GM19023 (cell line): ENCODE data around the gene TBCD.
"Not testable (repeated sequence)": the region's sequence is repeated elsewhere in the genome, so short reads cannot be mapped to it uniquely, and the experiment has no call there.

Source experiments
- ATAC-seq: cut with Tn5 transposase; IDR thresholded peaks from one replicate; pipeline ENCODE4 v1.9.1; 2021; ENCODE audit warnings: mild to moderate bottlenecking, moderate library complexity; ENCODE audit not compliant: unreplicated experiment

Gene TBCD

DNA sequence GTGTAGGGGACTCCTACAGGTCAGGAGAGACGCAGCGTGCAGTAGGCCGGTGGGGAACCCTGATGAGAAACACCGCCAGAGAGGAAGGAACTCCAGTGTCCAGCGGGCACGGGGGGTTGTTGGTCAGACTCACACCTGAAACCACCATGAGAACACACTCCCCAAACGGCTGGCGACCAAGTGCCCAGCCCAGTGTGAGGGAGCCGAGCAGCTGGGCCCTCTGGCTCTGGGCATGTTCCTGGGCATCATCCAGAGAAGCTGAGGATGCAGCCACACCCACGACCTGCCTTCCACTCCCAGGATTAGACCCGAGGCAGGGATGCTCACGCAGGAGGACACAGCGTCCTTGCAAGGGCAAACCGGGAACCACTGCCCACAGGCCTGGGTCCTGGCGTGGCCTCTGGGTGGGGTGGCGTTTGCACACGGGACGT, 196.2 kb downstream of the TBCD start:
- no peak for ATAC-seq

DNA sequence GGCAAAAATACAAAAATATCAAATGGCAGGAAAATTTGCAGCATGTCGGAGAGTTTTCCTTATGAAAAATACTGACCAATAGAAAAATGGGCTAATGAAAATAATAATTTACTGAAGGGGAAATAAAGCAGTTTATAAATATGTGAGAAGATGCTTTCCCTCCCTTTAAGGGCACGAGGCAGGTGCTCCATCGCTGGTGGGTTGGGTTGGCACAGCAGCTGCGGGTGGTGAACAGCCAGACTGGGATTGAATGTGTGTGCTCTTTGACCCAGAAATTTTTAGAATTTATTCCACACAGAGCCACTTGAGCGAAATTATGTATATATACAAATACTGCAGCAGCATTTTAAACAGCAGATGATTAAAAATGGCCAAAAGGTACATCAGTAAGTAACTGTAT, 197.1 kb downstream of the TBCD start:
- ATAC-seq: no peak

DNA sequence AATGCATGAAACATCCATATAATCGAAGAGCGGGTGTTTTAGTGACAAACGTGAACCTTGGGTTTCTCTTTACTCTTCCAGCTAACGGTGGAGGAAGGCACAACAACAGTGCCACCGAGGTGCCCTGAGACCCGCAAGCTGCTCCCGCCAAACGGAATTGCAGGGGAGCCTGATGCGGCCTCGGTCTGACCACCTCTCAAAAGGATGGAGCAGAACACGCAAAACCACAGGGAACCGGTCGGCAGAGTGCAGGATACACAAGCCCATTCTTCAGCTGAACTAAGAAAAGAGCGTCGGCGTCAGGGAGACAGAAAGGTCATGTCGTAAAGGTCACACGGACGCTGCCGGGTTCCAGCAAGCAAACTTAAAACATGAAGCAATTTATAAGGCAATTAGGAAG, 197.5 kb downstream of the TBCD start:
- ATAC-seq: no peak

DNA sequence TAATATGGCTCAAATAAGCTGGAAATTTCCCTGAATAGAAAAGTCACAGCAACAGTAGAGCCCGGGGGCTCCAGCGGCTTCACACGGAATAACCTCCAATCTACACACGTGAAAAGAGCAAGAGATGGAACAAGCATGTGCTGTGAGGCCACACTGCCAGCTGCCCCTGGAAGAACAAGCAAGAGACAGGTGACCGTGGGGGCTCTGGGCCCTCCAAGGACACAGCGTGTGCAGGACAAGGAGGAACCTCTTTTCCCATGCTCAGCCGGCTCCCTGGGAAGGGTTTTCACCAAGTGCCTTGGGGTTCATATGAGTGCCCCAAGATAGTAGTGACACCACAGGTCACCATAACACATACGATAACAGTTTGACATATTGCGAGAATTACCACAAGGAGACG, 198.1 kb downstream of the TBCD start:
- ATAC-seq: no peak

DNA sequence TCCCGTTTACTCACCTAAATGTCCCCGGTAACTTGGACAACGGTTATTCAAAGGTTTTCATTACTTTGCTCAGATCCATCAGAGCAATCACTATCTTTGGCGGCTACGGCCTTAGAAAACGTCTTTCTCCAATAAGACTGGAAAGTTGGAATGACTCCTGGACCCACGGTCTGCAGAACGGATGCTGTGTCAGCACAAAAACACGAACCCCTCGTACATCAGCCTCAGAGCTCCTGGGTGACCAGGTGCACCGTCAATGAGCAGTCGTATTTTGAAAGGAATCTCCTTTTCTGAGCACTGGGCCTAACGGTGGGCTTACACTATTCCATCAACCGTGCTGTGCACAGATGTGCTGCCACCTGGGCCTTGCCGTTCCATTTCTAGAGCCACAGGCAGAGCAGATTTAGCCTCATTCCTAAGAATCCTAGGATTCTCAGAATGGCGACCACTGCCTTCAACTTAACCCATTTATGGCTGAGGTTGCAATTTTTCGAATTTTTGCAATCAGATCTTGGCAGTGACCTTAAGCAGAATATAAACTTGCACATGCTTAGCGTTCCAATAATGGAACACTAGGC, 198.7 kb downstream of the TBCD start:
- no peak for ATAC-seq

DNA sequence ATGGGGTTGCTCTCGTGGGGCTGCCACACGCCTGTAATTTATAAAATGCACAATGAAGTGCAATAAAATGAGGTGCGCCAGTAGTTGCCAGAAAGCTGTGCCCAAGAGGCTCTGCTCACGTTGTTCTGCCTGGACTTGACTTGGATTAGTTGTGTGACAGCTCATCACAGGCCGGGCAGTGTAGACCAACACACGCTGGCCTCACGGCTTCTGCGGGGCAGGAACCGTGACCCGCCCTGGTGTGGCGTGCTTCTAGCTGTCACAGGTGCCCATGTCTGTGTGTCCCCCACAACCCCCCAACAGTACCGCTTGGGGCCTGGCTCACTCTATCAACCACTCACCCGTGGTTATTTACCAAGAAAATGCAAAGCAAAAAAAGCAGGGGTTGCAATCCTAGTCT, 200.2 kb downstream of the TBCD start:
- ATAC-seq: no peak

DNA sequence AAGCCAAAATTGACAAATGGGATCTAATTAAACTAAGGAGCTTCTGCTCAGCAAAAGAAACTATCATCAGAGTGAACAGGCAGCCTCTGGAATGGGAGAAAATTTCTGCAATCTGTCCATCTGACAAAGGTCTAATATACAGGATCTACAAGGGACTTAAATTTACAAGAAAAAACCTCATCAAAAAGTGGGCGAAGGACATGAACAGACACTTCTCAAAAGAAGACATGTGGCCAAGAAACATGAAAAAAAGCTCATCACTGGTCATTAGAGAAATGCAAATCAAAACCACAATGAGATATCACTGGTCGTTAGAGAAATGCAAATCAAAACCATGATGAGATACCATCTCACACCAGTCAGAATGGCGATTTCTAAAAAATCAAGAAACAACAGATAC, 203.2 kb downstream of the TBCD start:
- not testable (repeated sequence) for ATAC-seq

DNA sequence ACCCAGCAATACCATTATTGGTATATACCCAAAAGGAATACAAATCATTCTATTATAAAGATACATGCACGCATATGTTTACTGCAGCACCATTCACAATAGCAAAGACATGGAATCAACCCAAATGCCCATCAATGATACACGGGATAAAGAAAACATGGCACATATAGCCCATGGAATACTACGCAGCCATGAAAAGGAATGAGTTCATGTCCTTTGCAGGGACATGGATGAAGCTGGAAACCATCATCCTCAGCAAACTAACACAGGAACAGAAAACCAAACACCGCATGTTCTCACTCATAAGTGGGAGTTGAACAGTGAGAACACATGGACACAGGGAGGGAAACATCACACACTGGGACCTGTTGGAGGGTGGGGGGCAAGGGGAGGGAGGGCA, 203.8 kb downstream of the TBCD start:
- not testable (repeated sequence) for ATAC-seq

DNA sequence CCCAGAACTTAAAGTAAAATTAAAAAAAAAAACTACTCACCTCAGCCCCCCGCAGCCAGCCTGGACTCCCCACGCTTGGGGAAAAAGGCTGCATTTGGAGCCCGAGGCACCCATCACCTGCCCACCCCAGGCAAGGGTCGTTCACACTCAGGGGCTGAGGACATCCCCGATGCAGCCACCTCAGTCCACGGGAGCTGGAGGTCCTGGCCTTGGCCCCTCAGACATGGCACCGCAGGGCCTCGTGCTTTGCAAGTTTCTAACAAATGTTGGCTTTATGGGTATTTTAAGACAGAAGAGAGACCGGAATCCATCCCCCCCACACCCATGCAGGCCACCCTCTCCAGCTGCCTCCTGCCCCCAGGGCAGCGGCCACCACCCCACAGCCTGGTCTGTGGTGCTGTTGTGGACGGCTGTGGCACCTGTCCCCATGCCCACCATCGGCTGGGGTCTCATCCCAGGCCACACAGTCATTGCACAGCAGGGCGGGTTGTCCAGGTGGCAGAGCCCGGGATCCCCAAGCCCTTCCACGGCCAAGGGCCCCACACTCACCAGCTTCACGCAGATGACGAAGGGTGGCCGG, 204.4 kb downstream of the TBCD start:
- ATAC-seq: no peak

DNA sequence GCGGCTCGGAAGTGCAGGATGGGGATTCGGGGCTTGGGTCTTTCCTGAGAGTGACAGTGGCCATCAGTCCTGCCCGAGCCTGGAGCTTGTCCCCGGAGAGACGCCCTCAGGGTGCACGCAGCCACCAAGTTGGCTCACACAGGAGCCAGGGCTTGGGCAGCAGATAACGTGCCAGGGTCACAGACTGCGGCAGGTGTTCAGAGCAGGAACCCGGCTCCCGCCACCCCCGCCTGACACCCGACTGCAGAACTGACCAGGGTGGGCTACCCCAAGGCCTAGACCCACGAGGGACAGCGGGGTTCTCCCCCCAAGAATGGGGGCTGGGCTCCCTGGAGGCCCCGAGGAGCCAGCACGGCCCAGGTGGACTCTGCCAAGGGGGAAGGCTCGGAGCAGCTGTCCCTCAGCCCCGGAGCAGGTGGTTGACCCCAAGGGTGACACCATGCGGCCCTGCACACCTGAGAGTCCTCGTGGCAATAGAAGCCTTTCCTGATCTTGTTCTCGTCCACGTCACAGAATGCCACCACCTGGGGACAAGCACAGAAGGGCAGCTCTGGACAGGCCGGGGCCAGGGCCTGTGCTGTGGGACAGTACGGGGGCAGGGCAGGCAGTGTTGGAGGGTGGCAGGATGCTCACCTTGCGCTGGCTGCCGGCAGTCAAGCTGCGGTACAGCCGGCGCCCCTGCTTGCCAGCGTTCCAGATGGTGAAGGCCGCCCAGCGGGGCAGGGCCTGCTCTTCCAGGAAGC, 205.0 kb downstream of the TBCD start:
- ATAC-seq: no peak

DNA sequence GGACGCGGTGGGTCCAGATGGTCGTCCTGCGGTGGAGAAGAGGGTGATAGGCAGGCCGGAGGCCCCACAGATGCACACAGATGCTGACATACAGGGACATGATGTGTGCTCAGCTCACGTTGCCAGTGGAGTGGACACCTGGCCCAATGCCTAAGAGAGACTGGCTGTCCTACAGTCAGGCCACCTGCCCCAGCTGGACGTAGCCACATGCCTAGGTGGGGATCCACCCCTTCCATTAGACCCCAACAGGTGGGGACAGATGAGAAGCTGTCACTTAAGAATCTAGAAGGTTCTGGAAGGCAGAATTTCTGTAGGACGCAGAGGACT, 205.6 kb downstream of the TBCD start:
- ATAC-seq: no peak

DNA sequence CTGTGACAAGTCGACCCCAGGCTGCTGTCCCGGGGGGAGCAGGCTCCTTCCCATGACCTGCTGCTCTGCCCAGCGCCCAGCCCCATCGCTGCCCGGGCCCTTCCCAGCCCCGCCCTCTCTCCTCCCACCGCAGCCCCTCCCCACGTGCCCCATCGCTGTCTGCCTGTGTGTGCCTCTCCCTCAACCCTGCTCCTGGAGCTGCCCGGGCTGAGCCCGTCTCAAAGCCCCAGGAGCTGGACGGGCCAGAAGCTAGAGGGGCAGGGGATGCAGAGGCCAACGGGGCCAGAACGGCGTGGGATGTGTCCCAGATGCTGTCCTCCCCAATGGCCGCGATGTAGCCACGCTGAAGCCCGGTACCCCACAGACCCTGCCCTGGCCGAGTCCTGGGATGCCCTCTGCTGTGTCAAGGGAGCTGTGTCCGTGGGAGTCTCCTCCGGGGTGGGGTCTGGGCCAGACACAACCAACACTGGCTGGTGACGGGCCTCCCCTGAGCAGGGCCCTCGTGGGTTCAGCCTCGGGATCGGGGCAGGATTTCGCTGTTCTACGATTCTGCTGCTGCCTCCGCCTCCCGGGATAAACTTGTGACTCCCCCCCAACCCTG, 206.2 kb downstream of the TBCD start:
- ATAC-seq: no peak

DNA sequence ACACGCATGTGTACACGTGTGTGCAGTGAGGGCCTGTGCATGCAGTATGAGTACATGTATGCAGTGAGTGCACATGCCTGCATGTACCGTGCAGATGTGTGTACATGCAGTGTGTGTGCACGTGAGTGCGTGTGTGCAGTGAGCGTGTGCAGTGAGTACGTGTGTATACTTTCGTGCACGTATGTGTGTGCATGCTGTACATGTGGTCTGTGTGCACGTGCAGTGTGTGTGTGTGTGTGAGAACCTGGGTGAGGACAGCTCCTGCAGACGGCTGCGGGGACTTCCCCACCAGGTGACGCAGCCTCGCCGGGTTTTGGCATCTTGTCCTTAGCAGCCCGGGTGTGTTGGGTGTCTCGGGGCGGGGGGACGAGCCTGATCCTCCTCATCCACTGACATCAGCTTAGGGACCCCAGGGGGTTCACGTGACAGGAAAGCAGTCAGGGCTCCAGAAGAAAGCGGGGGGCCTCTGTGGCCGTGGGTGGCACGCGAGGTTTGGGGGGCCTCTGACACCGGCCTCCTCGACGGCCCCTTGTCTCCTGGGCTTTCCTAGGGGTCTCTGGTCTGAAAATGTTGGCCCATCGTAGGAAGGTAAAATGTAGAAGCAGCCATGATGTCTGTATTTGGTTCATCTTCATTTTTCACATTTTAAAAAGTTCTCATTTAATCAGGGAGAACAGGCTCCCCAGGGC, 207.5 kb downstream of the TBCD start:
- no peak for ATAC-seq

DNA sequence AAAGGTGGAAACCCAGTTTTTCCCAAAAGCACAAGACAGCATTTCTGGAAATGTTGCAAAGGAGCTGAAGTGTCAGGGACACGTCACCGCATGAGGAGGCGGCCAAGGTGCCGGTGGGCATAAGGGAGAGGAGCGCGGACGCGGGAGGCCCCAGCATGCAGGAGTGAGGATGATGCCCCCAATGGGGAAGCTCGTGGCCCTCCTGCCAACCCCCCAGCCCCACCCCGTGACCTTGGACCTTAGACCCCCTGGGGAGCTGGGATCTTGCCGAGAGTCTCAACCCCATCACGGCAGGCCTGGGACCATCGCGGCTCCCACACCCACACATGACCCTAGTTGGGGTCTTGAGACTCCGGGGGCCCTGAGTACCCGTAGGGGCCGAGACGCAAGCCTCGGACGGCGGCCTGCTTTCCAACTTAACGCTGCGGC, 208.1 kb downstream of the TBCD start:
- no peak for ATAC-seq

DNA sequence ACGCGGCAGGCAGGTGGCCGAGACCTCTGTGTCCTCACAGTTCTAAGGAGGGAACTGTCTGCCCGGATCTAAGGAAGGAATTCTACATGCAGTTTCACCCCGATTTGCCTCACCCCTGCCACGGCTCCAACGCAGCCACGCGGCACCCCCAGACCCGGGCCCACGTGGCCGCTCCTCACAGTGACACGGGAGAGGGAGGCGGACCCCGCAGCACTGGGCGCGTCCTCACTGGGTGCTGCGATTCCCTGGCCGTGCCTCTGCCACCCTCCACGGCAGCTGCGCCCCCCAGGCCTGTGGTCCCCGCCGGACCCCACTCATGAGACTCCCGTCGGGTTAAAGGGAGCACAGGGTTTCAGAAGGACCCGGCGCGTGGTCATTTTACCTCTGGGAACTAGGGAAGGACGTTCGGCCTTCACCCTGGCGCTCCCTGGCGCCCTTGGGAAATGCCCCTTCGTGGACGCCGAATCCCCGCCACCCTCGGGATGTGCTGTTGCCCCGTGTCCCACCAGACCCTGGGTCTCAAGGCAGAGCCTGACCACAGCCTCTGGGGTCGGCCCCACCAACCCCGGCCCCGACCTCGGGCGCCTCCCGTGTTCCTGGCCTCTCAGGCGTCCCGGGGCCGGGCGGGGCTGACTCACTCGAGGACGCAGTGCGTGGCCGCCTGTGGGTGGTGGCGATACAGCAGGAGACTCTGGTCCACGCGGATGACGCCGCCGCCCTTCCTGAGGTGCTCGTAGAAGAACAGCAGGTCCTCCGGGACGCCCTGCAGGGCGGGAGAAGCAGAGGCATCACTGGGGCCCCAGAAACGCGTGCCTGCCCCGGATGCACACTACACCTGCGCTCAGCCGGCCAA, 208.8 kb downstream of the TBCD start:
- ATAC-seq: no peak

DNA sequence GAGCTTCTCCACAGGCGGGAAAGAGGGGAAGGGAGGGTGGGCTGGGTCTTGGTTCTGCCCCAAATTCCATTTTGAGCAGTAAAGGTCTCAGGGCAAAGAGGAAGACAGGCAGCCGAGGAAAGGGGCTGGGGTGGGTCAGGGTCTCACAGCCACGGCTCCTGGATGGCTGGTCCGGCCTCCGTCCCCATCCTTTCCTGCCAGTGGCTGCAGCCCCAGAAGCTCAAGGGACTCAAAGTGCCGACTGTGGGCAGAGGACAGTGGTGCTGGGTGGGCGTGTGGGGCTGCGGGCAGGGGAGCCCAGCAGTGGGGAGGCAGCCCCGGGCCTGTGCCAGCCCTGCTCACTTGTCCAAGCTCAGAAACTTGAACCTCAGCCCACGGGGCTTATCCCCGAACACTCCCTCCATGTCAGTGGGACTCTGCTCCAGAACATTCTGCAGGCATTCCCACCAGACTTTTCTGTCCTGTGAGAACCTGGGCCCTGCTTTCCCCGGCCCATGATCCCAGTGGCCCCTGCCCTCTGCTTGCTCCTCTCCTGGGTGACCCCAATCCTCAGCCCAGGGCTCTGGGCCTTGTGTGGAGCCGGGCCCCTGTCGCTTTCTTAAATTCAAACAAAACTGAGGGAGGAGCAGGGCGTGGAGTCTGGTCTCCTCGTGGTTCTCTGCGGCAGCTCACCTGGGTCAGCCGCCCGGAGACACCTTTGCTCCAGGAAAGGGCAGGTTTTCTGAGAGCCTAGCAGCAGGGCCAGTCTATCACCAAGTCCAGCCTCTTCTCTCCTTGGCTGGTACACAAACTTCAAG, 209.7 kb downstream of the TBCD start:
- ATAC-seq: no peak

DNA sequence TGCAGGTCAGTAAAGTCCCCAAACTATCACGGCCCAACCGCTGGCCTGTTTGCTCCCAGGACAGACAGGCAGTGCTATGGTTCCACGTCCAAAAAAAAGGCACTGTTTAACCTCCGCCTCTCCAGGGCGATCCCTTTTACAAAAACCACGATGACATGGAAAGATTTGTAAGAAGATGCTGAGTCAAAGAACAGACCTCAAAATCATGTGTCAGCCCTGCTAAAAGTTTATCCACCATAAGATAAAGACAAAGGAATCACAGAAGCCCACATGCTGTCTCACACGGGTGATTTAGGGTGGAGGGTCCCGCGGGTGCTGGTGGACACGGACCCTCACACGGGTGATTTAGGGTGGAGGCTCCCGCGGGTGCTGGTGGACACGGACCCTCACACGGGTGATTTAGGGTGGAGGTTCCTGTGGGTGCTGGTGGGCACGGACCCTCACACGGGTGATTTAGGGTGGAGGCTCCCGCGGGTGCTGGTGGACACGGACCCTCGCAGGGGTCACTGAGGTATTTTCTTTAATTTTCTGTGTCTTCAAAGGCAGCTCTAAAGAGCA, 210.4 kb downstream of the TBCD start:
- ATAC-seq: no peak

DNA sequence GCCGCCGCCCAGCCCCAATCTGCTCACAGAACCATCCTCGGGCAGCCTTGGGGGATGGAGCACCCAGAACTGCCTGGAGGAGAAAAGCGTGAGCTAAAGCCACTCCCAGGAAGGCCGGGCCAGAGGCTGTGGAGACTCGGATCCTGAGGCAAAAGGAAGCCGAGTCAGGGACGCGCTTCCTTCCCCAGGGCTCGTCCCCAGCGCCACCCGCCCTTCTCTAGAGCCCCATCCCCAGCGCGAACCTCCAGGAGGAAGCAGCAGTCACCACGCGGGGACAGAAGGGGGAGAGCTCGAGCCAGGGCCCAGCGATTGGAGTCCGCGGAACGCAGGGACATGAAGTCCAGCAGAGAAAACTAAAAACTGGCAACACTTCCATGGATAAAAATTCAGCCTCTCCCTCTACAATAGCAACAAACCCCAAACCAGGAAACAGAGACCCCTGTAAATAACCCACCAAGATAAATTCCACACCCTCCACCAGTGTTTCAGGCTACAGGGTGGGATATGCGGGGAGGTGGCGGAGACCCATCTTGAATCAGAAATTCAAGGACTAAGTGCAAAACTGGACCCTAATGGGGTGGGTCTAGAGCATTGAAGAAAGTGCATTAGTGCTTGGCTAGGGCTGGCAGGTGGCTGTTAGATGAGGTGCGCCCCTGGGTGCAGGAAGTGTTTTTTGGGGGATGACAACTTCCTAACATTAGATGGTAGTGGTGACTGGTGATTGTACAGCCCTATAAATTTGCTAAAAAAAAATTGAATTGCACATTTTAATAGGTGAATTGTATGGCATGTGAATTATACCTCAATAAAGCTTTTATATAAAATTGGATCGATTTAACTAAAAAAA, 211.5 kb downstream of the TBCD start:
- ATAC-seq: no peak

DNA sequence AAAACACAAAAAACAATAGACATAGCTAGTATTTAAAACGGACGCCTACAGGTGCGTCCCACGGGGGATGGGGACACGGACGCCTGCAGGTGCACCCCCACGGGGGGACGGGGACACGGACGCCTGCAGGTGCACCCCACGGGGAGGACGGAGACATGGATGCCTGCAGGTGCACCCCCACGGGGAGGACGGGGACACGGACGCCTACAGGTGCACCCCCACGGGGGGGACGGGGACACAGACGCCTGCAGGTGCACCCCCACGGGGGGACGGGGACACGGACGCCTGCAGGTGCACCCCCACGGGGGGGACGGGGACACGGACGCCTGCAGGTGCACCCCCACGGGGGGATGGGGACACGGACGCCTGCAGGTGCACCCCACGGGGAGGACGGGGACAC, 212.6 kb downstream of the TBCD start:
- not testable (repeated sequence) for ATAC-seq
